Fibroblast of villous mesenchyme (primary cell): Measurements from ENCODE around the gene ZNF280D. TPM values are rescaled to one million over a fixed set of nuclear protein-coding genes. Genes with fewer than 3 reads are reported as not detected.

Experiments used
- DNase-seq: peaks from one replicate; pipeline ENCODE4 v3.0.0-alpha.2; 2010; ENCODE audit warnings: low read depth
- H3K4me3 ChIP-seq: 2 replicates; pipeline ENCODE4 v1.5.1; 2011; ENCODE audit warnings: low read depth, mild to moderate bottlenecking, low read length
- CTCF ChIP-seq: IDR thresholded peaks from 2 replicates; pipeline ENCODE4 v1.5.1; 2012; ENCODE audit warnings: low read depth, mild to moderate bottlenecking, low read length; ENCODE audit not compliant: insufficient read depth
- total RNA-seq: library from RNA; depleted of rRNA; stranded (reverse); fragments of >200 nt; gene quantifications from 2 replicates; pipeline ENCODE4 v1.2.3, GENCODE V29; 2012

ZNF280D gene
- total RNA-seq, 1 donor, result 51.8 TPM

- peak; percentile 39 for DNase-seq
- TF ChIP-seq CTCF, result no peak
- no peak overlapping the region for H3K4me3 ChIP-seq
These were observed 30.0 kb upstream of the ZNF280D start for GRCh38 chr15:56763141-56763895.

DNA sequence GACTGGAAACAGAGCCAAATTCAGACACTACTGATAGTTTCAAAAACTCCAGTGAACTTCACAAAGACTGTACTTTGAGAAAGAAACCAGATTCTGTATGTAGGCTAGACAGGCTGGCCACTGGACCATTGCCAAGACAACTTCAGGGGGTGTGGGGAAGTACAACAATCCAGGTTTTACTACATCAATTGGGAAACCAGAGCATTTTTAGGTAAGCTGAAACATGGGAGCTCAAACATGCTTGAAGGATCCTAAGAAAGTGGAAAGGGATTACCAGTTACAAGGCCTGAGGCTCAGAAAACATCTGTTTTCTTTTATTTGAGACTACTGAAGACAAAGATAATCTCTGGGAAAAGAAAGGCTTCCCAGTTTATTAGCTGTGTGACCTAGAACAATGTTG is 26.9 kb upstream of the ZNF280D start:
- peak; percentile 71 for DNase-seq
- no peak overlapping the region for H3K4me3 ChIP-seq
- TF ChIP-seq CTCF, result no peak

DNA sequence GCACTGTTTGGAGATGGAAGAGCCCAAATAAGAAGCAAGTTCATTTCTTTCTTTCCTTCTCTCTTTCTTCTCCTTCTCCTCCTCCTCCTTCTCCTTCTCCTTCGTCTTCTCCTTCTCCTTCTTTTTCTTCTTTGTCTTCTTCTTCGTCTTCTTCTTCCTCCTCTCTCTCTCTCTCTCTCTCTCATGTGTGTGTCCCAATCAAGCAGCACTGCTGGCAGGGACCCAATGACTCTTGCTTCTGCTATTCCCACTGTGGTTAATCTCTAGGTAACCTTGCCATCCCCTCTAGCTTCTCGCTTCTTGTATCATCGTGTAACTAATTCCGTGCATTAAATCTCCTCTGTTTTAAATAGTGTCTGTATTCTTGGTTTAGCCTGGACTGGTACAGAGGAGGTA is 26.1 kb upstream of the ZNF280D start:
- H3K4me3 ChIP-seq, result no peak overlapping the region
- peak; percentile 85 for DNase-seq
- TF ChIP-seq CTCF, result no peak

- no peak for TF ChIP-seq CTCF
- no peak for DNase-seq
- no peak overlapping the region for H3K4me3 ChIP-seq
These were observed 25.6 kb upstream of the ZNF280D start for GRCh38 chr15:56758770-56759449.

GRCh38 chr15:56757875-56758274 is 24.6 kb upstream of the ZNF280D start:
- no peak for DNase-seq
- H3K4me3 ChIP-seq, result no peak overlapping the region
- TF ChIP-seq CTCF, result no peak

- DNase-seq, result peak; percentile 56
- H3K4me3 ChIP-seq, result no peak overlapping the region
- TF ChIP-seq CTCF, result no peak
These were observed 21.6 kb upstream of the ZNF280D start for GRCh38 chr15:56754772-56755370.
